MM.1S (cell line): ENCODE results near the gene ESCO1.

Experiments used
- EZH2 ChIP-seq: fragments of 300-600 bp; sonication (generic); optimal IDR thresholded peaks from 2 replicates; pipeline ENCODE3; 2017; ENCODE audit warnings: low read depth, mild to moderate bottlenecking, antibody characterized with exemption, low read length, mixed read lengths
- EZH2phosphoT487 ChIP-seq: fragments of 300-600 bp; sonication (generic); IDR thresholded peaks from 2 replicates; pipeline ENCODE4 v1.6.1; 2018; ENCODE audit warnings: antibody characterized with exemption, low read length
- TF ChIP-seq, protein P1 (sequence below): fragments of 300-600 bp; sonication (generic); IDR thresholded peaks from 2 replicates; pipeline ENCODE4 v1.5.1; 2016; ENCODE audit warnings: antibody characterized with exemption, low read length, mixed read lengths

DNA sequence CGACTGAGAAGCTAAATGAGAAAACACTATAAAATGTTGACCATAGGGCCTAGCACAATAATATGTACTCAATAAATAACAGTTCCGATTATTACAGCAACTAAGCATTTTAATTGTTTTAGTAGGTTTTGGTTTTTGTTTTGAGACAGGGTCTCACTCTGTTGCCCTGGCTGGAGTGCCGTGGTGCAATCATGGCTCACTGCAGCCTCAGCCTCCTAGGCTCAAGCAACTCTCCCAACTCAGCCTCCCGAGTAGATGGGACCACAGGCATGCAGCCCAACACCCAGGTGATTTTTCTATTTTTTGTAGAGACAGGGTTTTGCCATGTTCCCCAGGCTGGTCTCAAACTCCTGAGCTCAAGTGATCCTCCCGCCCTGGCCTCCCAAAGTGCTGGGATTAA is 54.1 kb downstream of the ESCO1 start:
- TF ChIP-seq, protein P1, sequence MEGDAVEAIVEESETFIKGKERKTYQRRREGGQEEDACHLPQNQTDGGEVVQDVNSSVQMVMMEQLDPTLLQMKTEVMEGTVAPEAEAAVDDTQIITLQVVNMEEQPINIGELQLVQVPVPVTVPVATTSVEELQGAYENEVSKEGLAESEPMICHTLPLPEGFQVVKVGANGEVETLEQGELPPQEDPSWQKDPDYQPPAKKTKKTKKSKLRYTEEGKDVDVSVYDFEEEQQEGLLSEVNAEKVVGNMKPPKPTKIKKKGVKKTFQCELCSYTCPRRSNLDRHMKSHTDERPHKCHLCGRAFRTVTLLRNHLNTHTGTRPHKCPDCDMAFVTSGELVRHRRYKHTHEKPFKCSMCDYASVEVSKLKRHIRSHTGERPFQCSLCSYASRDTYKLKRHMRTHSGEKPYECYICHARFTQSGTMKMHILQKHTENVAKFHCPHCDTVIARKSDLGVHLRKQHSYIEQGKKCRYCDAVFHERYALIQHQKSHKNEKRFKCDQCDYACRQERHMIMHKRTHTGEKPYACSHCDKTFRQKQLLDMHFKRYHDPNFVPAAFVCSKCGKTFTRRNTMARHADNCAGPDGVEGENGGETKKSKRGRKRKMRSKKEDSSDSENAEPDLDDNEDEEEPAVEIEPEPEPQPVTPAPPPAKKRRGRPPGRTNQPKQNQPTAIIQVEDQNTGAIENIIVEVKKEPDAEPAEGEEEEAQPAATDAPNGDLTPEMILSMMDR = no peak
- no peak for TF ChIP-seq EZH2phosphoT487
- no peak for TF ChIP-seq EZH2
